HL-60 (cell line): Measurements from ENCODE around the gene ZBTB45.
"Not testable (repeated sequence)": the region's sequence is repeated elsewhere in the genome, so short reads cannot be mapped to it uniquely, and the experiment has no call there.

Source experiments
- DNase-seq, 2 experiments: peaks; one replicate each; pipeline ENCODE4 v3.0.0-alpha.2; 2010 to 2020; ENCODE audit warnings: low read depth in 1 of 2, low spot score in 1 of 2
- H3K27ac ChIP-seq: fragments of 250-450 bp; sonication (Bioruptor Pico); replicated peaks from 2 replicates; pipeline ENCODE4 v1.5.1; 2020; ENCODE audit warnings: mild to moderate bottlenecking, moderate library complexity
- H3K27me3 ChIP-seq: fragments of 250-450 bp; sonication (Bioruptor Pico); 2 replicates; pipeline ENCODE4 v1.5.1; 2021; ENCODE audit warnings: mild to moderate bottlenecking, moderate library complexity; ENCODE audit not compliant: insufficient read depth, poor library complexity, severe bottlenecking
- H3K4me3 ChIP-seq: replicated peaks from 2 replicates; pipeline ENCODE4 v1.5.1; 2011; ENCODE audit warnings: mild to moderate bottlenecking, control low read depth, low read length; ENCODE audit not compliant: insufficient read depth
- CTCF ChIP-seq: IDR thresholded peaks from one replicate; pipeline ENCODE4 v1.5.1; 2011; ENCODE audit warnings: low read length, control low read depth, inconsistent platforms; ENCODE audit not compliant: insufficient read depth
- GABPA ChIP-seq: IDR thresholded peaks from 2 replicates; pipeline ENCODE4 v1.6.1; 2012; ENCODE audit warnings: low read depth
- POLR2AphosphoS5 ChIP-seq: IDR thresholded peaks from 2 replicates; pipeline ENCODE4 v1.6.1; 2012; ENCODE audit warnings: low read depth
- REST ChIP-seq: IDR thresholded peaks from 2 replicates; pipeline ENCODE4 v1.6.1; 2012; ENCODE audit warnings: low read depth; ENCODE audit not compliant: insufficient replicate concordance
- SPI1 ChIP-seq: IDR thresholded peaks from 2 replicates; pipeline ENCODE4 v1.6.1; 2012; ENCODE audit warnings: low read depth, mild to moderate bottlenecking, borderline replicate concordance

The ZBTB45 gene

DNA sequence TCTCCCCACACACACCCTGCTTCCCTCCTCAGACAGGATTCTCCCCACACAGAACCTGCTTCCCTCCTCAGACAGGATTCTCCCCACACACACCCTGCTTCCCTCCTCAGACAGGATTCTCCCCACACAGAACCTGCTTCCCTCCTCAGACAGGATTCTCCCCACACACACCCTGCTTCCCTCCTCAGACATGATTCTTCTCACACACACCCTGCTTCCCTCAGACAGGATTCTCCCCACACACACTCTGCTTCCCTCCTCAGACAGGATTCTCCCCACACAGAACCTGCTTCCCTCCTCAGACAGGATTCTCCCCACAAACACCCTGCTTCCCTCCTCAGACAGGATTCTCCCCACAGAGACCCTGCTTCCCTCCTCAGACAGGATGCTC lies 19.6 kb upstream of the ZBTB45 start:
- H3K4me3 ChIP-seq, H3K27ac ChIP-seq, DNase-seq, H3K27me3 ChIP-seq: not testable (repeated sequence)

GRCh38 chr19:58538257-58539168 lies 18.9 kb upstream of the ZBTB45 start:
- no peak overlapping the region for H3K27ac ChIP-seq
- DNase-seq = no peak
- TF ChIP-seq GABPA (no peak), SPI1 (no peak), REST (no peak), CTCF (no peak), POLR2AphosphoS5 (no peak)
- H3K4me3 ChIP-seq = no peak overlapping the region
- peaks cover 9% of the 10 kb centered on the region for H3K27me3 ChIP-seq

GRCh38 chr19:58536852-58537798 lies 17.5 kb upstream of the ZBTB45 start:
- Histone ChIP-seq H3K27me3 (peaks cover 9% of the 10 kb centered on the region), H3K4me3 (no peak overlapping the region), H3K27ac (no peak overlapping the region)
- no peak for DNase-seq
- TF ChIP-seq SPI1 (no peak), GABPA (no peak), REST (no peak), CTCF (no peak), POLR2AphosphoS5 (no peak)

DNA sequence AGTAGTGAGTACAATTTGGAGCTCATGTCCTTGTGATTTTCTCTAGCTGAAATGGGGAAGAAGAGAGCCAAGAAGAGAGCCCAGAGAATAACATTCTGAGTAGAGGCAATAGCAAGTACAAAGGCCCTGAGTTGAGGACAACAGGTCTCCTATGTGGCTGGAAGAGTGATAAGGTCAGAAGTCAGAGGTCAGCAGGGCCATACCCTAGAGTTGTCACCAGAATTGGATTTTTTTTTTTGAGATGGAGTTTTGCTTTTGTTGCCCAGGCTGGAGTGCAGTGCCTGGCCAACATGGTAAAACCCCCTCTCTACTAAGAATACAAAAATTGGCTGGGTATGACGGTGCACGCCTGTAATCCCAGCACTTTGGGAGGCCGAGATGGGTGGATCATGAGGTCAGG lies 16.2 kb upstream of the ZBTB45 start:
- Histone ChIP-seq H3K27me3 (peaks cover 9% of the 10 kb centered on the region), H3K27ac (no peak overlapping the region), H3K4me3 (no peak overlapping the region)
- no peak for TF ChIP-seq GABPA
- no peak for DNase-seq
